GM23248 (cell line): Measurements from ENCODE around the gene MEGF6.

Experiments used
- EZH2 ChIP-seq: fragments of 200-600 bp; sonication (generic); IDR thresholded peaks from 2 replicates; pipeline ENCODE4 v1.6.1; 2018; ENCODE audit warnings: antibody characterized with exemption, mild to moderate bottlenecking; ENCODE audit not compliant: insufficient read depth, poor library complexity, severe bottlenecking
- EZH2phosphoT487 ChIP-seq: fragments of 200-600 bp; sonication (generic); IDR thresholded peaks from 2 replicates; pipeline ENCODE4 v1.6.1; 2018; ENCODE audit warnings: antibody characterized with exemption, moderate library complexity, mild to moderate bottlenecking, low read depth; ENCODE audit not compliant: insufficient read depth

DNA sequence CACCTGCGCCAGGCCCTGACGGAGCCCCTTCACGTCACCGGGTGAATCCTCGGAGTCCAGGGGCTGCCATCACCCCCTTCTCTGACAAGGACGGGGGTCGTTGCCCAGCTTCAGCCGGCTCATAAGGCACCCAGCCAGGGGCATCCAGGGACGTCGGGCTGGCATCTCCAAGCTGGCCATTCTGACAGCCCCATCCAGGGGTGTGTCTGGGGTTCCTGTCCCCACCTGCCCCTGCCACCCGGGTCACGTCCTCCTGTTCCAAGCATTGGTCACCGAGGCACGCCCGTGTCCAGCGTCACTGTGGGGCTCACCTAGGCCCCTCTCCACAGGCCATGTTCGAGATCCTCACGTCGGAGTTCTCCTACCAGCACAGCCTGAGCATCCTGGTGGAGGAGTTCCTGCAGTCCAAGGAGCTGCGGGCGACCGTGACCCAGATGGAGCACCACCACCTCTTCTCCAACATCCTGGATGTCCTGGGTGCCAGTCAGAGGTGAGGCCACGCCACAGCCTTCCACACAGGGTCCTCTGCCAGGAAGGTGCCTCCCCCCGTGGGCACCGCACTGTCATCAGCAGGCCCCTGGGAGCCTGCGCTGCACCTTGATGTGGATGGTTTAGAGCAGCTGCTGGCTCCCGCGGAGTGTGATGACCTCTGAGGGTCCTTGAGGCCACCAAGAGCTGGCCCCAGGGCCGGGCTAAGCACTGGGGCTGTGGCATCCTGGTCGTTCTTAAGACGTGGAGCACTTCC lies 142.0 kb downstream of the MEGF6 start:
- TF ChIP-seq EZH2 (no peak), EZH2phosphoT487 (no peak)
